ENCODE measurements around the gene MAGI2. TPM values are rescaled to one million over a fixed set of nuclear protein-coding genes. Genes with fewer than 3 reads are reported as not detected.

Gene MAGI2
- total RNA-seq, 6 experiments from 2014 or later: 1.2 to 4.0 (median 2.4) TPM

DNA sequence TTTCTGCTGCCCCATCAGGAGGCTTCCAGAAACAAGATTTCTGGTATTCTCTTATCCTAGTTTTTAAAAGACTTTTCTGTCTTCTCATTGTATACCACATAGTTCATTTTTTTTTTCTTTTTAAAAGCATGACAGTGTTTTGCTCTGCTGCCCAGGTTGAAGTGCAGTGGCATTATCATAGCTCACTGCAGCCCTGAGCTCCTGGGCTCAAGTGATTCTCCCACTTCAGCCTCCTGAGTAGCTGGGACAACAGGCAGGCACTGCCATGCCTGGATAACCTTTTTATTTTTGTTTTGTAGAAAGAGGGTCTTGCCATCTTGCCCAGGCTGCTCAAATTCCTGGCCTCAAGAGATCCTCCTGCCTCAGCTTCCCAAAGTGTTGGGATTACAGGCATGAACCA is 757.6 kb downstream of the MAGI2 start:
- no peak for ATAC-seq
- intact Hi-C loops (cut with DNase I): no loop called here

DNA sequence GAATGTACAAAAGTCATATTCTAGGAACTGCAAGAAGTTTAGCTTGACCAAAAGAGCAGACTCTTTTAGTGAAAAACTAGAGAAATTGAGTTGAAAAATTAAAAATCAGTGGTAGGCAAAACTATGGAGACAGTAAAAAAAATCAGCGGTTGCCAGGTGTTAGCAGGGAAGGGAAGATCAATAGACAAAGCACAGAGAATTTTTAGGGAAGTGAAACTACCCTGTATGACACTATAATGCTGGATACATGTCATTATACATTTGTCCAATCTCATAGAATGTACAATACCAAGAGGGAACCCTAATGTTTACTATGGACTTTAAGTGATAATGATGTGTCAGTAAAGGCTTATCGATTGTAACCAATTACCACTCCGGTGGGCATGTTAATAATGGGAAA is 761.9 kb downstream of the MAGI2 start:
- no peaks in the 10 kb centered on the region for H3K9me3 ChIP-seq
- H3K4me3 ChIP-seq: no peak overlapping the region
- H3K27me3 ChIP-seq: no peaks in the 10 kb centered on the region
- DNase-seq (no peak), ATAC-seq (no peak)
- intact Hi-C loops (cut with DNase I): no loop called here
- H3K36me3 ChIP-seq: no peaks in the 10 kb centered on the region
- no peaks in the 10 kb centered on the region for H3K4me1 ChIP-seq
- TF ChIP-seq, protein P1, sequence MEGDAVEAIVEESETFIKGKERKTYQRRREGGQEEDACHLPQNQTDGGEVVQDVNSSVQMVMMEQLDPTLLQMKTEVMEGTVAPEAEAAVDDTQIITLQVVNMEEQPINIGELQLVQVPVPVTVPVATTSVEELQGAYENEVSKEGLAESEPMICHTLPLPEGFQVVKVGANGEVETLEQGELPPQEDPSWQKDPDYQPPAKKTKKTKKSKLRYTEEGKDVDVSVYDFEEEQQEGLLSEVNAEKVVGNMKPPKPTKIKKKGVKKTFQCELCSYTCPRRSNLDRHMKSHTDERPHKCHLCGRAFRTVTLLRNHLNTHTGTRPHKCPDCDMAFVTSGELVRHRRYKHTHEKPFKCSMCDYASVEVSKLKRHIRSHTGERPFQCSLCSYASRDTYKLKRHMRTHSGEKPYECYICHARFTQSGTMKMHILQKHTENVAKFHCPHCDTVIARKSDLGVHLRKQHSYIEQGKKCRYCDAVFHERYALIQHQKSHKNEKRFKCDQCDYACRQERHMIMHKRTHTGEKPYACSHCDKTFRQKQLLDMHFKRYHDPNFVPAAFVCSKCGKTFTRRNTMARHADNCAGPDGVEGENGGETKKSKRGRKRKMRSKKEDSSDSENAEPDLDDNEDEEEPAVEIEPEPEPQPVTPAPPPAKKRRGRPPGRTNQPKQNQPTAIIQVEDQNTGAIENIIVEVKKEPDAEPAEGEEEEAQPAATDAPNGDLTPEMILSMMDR (IDR thresholded peaks at IDR 0.05): no peak
- TF ChIP-seq POLR2A (IDR thresholded peaks at IDR 0.05): no peak
- WGBS (ENCODE audit: insufficient coverage, low coverage, low lambda C conversion rate, missing lambda C conversion rate): 55% methylated on average over 3 of the region's 3 CpGs
- H3K27ac ChIP-seq: no peak overlapping the region

More for the DNA sequence above, 757.6 kb downstream of the MAGI2 start:
- Histone ChIP-seq H3K27ac (no peak overlapping the region), H3K4me1 (no peaks in the 10 kb centered on the region), H3K36me3 (no peaks in the 10 kb centered on the region), H3K9me3 (no peaks in the 10 kb centered on the region), H3K27me3 (no peaks in the 10 kb centered on the region), H3K4me3 (no peak overlapping the region)
- no peak for TF ChIP-seq POLR2A (IDR thresholded peaks at IDR 0.05)
- TF ChIP-seq, protein P1 (IDR thresholded peaks at IDR 0.05): no peak
- no peak for DNase-seq

DNA sequence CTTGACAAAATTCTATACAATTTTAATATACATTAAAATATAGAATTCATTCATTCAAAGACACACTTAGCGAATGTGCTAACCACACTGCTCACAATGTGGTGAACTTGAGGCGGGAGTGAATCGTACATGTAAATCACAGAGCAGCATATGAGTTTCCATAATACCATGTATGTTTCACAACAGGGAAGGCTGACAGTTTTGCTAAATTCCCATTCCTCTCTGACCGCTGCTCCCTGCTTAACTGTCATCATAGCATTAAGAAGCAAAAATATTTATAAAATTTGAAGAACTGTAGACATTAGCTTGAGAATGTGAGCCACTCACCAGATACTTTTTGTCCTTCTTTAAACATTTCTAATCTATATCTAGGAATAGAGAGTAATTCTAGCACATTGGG is 763.3 kb downstream of the MAGI2 start:
- H3K9me3 ChIP-seq: no peaks in the 10 kb centered on the region
- no peaks in the 10 kb centered on the region for H3K36me3 ChIP-seq
- no peak overlapping the region for H3K27ac ChIP-seq
- H3K27me3 ChIP-seq: no peaks in the 10 kb centered on the region
- H3K4me1 ChIP-seq: no peaks in the 10 kb centered on the region
- no peak overlapping the region for H3K4me3 ChIP-seq
- TF ChIP-seq, protein P1 (IDR thresholded peaks at IDR 0.05): no peak
- TF ChIP-seq POLR2A (IDR thresholded peaks at IDR 0.05): no peak
- ATAC-seq (no peak), DNase-seq (no peak)
- 77% methylated on average over 3 of the region's 4 CpGs for WGBS (ENCODE audit: insufficient coverage, low coverage, low lambda C conversion rate, missing lambda C conversion rate)
- intact Hi-C loops (cut with DNase I): no loop called here

DNA sequence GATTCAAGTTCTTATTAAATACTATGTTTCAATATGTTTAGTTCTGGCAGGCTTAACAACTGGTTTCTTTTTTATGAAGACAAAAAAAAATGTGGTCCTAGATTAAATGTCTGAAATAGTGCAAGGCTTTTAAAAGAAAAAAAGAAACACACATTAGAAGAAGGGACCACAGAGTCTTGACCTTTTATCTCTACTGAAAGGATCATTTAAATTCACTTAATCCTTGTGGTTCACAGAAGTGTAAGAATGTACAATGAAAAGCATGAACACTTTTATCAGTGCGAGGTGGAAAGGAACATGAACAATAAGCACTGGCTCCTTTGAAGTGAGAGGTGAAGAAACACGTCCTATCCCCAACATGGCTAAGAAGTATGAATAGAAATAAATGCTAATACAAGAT is 765.1 kb downstream of the MAGI2 start:
- intact Hi-C loops (cut with DNase I): no loop called here
- TF ChIP-seq, protein P1 (IDR thresholded peaks at IDR 0.05): no peak
- no peak for TF ChIP-seq POLR2A (IDR thresholded peaks at IDR 0.05)
- no peaks in the 10 kb centered on the region for H3K4me1 ChIP-seq
- no peaks in the 10 kb centered on the region for H3K27me3 ChIP-seq
- no peak overlapping the region for H3K27ac ChIP-seq
- no peaks in the 10 kb centered on the region for H3K9me3 ChIP-seq
- no peak overlapping the region for H3K4me3 ChIP-seq
- no peaks in the 10 kb centered on the region for H3K36me3 ChIP-seq
- WGBS (ENCODE audit: insufficient coverage, low coverage, low lambda C conversion rate, missing lambda C conversion rate): 60% methylated on average over 2 of the region's 2 CpGs
- ATAC-seq (no peak), DNase-seq (no peak)

DNA sequence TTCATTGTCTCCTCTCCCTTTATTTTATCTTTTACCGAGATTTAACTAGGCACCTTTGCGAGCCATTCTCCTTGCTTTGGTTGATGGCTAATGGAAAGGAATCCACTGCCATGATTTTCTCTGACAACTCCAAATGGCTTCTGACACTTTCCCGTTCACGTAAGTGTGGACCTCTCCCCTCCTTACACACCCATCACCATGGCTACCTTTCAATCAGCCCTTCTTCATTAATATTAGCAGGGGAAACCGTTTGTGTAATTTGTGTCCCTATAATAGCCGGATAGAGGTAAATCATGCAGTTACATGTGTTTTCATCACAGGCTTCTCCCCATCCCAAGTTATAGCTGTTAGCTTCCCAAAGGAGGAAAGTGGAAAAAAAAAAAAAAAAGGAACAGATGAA is 767.3 kb downstream of the MAGI2 start:
- H3K4me3 ChIP-seq: no peak overlapping the region
- intact Hi-C loops (cut with DNase I): no loop called here
- no peak overlapping the region for H3K27ac ChIP-seq
- DNase-seq (no peak), ATAC-seq (no peak)
- WGBS (ENCODE audit: insufficient coverage, low coverage, low lambda C conversion rate, missing lambda C conversion rate): 69% methylated on average over 6 of the region's 6 CpGs
- H3K36me3 ChIP-seq: no peaks in the 10 kb centered on the region
- no peaks in the 10 kb centered on the region for H3K9me3 ChIP-seq
- no peaks in the 10 kb centered on the region for H3K4me1 ChIP-seq
- H3K27me3 ChIP-seq: no peaks in the 10 kb centered on the region
- no peak for TF ChIP-seq POLR2A (IDR thresholded peaks at IDR 0.05)
- TF ChIP-seq, protein P1 (IDR thresholded peaks at IDR 0.05): no peak
